ENCODE results near the gene FOXN3.

FOXN3 gene

GRCh38 chr14:89407856-89408255 lies 9.2 kb downstream of the FOXN3 start:
- no peak for DNase-seq

GRCh38 chr14:89406941-89407340 lies 10.1 kb downstream of the FOXN3 start:
- DNase-seq, result no peak

GRCh38 chr14:89406361-89406760 lies 10.7 kb downstream of the FOXN3 start:
- no peak for DNase-seq

DNA sequence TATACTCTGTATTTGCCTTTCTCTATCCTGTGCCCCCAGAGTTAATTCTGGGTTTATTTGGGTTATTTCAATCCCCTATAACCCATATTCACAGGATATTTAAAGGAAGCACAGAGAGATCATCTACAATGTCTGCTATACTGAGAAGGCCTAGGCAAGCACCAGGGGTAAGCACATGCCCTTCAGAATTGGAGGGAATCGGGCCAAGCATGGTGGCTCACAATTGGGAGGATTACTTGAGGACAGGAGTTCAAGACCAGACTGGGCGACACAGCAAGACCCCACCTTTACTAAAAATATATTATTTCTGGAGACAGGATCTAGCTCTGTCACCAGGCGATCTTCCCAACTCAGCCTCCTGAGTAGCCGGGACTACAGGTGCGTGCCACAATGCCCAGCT lies 11.3 kb downstream of the FOXN3 start:
- no peak for DNase-seq

- DNase-seq, result no peak
Measured at GRCh38 chr14:89402363-89402762, 14.7 kb downstream of the FOXN3 start.

DNA sequence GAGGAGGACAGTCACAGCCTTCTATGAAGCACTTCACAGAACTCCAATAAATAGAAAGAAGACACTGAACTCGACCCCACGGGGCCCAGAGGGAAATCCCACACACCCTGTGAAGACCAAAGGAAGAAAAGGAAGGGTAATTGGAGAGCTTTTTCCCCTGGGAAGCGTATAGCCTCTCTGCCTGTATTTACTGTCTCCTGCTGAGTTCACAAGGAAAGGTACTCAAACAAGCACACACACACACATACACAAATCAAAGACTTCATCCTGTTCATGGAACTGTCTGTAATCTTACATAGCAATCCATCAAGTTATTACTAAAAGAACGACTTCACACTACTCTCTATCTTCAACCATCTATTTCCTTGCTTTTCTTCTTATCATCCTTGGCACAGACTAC lies 15.3 kb downstream of the FOXN3 start:
- peak; percentile 19 for DNase-seq

DNA sequence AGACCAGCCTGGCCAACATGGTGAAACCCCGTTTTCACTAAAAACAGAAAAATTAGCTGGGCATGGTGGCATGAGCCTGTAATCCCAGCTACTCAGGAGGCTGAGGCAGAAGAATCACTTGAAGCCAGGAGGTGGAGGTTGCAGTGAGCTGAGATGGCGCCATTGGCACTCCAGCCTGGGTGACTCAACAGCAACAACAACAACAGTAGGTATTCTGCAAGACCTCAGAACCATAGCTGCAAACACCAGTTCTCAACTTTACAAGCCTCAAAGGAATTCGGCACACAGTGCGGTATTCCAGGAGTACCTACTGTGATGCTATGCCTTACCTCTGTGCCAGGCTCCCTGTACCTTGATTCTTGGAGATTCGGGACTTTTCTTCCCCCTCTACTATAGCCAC lies 15.8 kb downstream of the FOXN3 start:
- no peak for DNase-seq

DNA sequence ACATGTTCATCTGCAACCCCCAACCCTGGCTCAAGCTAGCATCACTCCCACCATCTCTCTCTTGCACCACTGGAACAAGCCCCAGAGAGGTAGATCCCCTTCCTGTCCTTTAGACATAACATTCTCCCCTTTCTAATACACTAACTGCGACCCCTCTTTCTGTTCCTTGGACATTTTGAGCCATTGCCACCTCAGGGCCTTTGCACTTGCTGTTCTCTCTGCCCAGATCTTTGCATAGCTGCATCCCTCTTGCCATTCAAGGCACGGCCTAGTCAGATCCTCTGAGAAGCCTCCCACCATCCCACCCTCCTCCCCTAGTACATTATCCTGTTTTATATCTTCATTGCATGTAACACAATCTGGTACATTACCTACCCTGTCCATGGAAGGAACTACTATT lies 16.5 kb downstream of the FOXN3 start:
- DNase-seq, result no peak

DNA sequence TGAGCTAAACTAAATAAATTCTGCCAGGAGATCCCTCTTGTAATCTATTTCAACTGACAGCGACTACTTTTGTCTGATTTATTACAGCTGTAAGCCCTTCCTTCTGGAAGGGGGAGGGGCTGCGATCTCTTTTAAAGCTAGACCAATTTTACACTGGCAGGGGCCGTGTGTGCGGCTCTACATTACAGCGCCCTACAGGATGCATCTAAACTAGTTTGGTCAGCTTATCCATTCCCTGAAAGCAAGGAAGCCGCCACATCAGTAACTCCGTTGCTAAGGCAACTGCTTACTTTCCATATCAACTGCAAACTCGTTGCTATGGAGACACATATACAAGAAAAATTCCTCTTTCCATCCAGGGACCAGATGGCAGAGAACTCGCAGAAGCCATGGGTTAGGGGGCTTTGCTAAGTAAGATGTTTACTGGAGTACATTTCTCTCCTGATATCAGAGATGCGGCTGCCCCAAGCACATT lies 17.4 kb downstream of the FOXN3 start:
- peak; percentile 92 for DNase-seq

DNA sequence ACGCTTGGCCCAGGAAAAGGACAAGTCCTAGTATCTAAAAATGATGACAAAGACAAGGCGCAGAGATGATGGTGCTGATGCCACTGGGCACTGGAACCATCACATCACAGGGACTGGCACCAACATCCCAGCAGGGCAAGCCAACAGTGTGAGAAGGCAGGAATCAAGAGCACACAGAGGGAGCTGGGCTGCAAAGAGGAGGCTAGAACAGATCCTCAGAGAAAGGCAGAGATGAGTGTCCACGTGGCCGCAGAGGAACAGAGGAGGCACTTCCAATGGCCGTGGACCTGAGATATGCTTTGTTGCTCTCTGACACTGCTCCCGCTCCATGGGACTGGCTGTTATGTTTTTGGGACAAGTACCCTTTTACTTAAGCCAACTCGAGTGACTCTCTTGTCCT lies 17.9 kb downstream of the FOXN3 start:
- no peak for DNase-seq

DNA sequence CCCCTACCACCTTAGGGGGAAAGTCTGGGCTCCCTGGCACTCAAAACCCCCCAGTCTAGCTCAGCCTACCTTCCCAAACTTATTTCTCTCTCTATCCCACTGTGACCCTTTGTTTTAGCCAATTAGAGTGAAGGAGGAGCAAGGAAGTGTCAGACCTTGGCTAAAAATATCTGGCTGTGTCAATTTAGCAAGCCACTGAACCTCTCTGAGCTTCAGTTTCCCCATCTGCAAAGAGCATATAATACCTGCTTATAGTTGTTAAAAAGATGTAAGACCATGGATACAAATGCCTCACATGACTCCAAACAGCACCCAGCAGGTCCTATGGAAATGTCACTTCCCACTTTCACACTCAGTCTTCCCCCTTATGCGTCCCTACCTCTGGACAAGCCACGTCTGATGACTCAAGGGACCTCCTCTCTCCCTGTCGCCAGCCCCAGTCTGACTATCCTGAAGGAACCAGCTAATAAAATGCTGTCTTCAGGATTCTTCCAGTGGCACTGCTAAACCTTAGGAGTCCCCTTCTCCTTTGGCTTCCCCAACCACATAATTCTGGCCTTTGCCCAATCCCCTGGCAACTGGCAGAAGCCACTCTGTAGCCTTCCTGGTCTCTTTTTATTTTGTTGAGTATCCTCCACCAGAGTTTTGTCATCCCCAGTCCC lies 19.3 kb downstream of the FOXN3 start:
- no peak for DNase-seq

DNA sequence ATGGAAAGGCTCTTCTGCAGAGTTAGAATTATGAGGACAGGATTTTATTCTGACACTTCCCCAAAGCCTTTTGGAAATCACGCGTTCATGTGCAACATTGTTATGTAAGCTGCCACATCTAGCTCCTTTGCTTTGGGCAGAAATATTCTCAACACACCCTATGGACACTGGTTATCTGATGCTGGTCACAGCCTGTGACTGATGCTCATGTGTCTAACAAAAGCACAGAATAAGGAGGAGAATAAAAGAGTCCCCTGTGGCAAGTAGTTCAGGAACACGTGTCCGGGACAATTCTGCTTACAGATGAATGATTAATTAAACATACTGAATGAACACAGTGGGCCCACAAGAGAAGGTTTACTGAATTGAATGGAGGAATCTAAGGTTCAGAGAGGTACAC lies 22.1 kb downstream of the FOXN3 start:
- no peak for DNase-seq

DNA sequence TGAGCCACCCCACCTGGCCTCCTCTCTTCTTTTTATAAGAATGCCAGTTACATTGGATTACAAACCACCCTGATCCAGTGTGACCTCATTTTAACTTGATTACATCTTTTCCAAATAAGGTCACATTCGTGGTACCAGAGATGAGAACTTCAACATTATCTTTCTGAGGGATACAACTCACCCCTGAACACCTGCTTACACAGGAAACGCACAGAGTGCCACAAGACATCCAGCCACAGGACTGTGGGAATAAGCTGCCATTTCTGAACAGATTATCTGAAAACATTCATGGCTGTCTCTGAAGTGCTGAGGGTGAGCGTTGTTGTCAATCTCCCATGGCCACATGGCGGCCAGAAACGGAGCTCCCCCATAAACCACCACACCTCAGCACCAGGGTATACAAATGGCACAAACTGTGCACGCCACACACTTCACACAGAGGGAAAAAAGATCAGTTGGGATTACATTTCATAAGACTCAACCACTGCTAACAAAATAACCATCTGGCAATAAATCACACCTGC lies 23.7 kb downstream of the FOXN3 start:
- DNase-seq, result no peak

DNA sequence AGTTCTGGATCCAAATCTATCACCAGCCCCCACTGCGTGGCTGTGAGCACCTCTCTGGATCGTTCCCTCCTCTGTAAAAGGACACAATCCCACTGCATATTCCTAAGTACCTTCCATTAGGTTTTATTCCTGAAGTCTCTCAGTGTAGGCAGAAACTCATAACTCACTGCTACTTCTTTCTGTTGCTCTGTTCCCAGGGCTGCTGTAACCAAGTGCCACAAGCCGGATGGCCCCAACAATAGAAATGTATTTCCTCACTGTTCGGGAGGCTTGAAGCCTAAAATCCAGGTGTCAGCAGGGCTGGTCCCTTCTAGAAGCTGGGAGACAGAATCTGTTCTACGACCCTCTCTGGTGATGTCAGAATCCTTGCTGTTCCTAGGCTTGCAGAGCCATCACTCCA lies 24.9 kb downstream of the FOXN3 start:
- no peak for DNase-seq

DNA sequence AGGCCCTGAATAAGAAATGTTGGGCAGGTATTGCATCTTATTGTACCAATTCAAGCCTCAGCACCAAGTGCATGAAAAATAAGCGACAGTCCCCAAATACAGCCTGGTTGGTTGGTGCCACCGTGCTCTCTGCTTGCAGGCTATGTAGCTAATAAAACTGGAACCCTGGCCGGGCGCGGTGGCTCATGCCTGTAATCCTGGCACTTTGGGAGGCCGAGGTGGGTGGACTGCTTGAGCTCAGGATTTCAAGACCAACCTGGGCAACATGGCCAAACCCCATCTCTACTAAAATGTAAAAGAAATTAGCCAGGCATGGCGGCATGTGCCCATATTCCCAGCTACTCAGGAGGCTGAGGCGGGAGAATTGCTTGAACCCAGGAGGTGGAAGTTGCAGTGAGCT lies 25.5 kb downstream of the FOXN3 start:
- DNase-seq, result no peak

DNA sequence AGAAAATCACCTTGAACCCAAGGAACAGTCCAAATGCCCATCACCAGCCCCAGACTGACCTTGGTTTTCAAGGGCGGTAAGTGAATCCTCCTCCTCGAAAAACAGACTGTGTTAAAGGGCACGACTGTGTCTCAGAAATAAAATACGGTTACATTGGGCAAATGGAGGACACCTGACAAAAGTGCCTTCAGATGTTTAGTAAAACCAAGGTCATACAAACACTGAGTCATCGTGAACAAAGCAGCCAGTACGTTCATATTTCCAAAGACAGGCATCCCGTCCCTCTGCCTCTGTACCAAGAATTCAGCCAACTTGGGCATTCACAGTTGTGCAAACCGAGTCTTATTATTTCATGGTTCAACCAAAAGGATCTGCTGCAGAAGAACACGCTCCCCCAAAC lies 25.9 kb downstream of the FOXN3 start:
- no peak for DNase-seq

DNA sequence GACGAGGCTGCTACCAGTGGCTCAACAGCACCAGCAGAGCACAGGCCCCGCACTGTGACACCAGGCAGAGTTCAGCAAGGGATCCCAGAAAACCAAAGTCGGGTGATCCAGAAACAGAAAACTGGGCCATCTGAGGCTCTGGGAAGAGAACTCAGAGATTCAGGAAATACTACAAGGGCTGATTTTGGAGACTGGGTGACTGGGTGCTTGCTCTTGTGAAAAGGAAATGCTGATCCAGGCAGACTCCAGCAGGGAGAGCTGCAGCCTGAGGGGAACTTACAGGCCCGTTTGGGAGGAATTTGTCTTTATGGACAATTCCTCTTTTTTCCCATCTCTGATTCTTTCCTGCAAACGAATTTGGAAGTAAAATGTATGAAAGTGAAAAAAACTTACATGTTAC lies 28.2 kb downstream of the FOXN3 start:
- DNase-seq, result no peak

GRCh38 chr14:89387922-89388685 lies 28.9 kb downstream of the FOXN3 start:
- DNase-seq, result no peak

DNA sequence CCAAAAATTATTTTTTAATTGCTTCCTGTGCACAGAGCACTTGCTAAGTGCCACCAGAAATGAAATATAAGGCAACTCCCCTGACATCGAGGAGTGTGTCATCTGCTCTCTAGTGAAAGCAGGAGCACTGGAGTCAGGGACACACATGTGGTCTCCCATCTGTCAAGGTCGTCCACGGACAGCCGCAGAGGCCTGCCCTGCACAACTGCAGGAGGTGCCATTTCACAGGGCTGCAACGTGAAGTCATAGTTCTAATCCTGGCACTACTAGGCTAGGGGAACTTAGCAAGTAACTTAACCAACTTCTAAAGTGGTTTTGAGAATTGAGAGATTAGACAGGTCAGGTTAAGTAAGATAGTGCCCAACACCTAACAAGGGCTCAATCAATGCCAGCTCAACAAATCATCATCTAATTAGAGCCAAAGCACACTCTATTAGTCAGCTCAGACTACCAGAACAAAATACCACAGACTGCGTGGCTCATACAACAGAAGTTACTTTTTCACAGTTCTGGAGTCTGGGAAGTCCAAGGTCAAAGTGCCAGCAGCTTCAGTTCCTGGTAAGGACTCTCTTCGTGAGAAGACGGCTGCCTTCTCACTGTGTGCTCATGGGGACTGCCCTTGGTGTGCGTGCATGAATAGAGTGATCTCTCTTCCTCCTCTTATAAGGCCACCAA lies 30.7 kb downstream of the FOXN3 start:
- DNase-seq, result no peak

GRCh38 chr14:89384636-89385035 lies 32.4 kb downstream of the FOXN3 start:
- DNase-seq, result no peak

DNA sequence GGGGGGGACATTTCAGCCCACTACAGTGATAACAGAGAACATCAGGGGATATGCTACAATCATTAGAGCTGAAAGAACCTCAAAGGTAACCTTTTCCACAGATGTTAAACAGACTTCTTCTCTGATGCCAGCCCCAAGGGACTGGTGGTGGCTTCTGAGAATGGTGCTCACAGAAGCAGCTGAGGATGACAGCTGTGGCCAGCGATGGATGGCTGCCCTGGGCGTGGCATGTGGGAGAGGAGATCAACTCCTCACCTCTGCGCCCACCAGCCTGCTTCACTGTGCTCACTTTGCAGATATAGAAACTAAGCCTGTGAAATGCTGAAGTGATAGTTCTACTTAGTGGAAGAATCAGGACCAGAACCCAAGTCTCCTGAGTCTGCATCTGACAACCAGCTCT lies 33.0 kb downstream of the FOXN3 start:
- DNase-seq, result no peak

GRCh38 chr14:89382901-89383845 lies 33.9 kb downstream of the FOXN3 start:
- no peak for DNase-seq

- no peak for DNase-seq
Measured at GRCh38 chr14:89382487-89382886, 34.5 kb downstream of the FOXN3 start.
